ENCODE data around the gene GSTT2B.
"Not testable (repeated sequence)": the region's sequence is repeated elsewhere in the genome, so short reads cannot be mapped to it uniquely, and the experiment has no call there.

The GSTT2B gene, protein sequence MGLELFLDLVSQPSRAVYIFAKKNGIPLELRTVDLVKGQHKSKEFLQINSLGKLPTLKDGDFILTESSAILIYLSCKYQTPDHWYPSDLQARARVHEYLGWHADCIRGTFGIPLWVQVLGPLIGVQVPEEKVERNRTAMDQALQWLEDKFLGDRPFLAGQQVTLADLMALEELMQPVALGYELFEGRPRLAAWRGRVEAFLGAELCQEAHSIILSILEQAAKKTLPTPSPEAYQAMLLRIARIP

DNA sequence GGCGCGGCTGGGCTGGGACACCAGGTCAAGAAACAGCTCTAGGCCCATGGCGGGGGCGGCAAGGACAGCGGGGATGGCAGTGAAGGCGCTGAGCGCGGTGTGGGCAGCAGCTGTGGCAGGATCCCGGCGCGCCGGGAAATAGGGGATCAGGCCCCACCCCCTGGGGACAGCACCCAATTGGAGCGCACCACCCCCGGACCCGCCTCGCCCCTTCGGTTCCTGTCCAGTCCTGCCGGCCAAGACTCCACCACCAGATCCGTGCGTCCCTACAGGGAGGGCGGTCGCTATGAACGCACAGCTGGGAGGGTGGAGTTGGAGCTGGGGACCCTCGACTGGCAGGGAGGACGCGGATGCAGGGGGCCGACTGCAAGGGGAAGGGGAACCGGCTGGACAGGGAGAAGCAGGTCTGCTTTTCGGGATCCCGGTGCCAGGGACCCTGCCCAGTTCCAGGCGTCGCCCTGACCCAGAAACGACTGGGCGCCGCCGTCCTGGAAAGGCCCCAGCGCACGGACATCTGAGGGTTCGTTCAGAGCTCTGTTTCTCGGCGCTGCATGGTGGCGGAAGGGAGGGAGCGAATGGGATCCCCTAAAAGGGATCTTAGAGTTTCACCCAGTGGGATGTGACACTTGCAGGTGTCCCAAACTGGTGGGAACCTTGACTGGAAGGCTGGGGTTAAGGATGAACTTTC, at the start of gene GSTT2B:
Gene GSTT2B (minus strand): TSS at position 112 of the 688 bp plus-strand sequence. CDS start 64 bp downstream, at position 48.
- not testable (repeated sequence) for DNase-seq

DNA sequence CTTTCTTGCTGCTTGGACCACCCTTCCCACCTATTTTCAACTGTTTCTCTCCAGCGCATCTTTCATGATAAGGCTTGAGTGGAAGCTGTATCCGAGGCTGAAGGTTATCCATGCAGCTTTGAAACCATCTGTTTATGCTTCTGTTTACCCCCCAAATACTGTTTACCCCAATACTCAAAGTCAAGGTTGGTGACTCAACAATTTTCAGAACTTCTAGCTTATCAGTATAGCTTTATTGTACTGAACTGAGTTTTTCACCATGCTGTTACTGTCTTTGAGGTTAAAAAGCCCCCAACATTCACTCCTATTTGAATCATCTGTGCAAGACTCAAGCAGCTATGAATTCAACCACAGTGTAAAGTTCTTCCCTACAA, 49.0 kb upstream of the GSTT2B start:
- no peak for DNase-seq

DNA sequence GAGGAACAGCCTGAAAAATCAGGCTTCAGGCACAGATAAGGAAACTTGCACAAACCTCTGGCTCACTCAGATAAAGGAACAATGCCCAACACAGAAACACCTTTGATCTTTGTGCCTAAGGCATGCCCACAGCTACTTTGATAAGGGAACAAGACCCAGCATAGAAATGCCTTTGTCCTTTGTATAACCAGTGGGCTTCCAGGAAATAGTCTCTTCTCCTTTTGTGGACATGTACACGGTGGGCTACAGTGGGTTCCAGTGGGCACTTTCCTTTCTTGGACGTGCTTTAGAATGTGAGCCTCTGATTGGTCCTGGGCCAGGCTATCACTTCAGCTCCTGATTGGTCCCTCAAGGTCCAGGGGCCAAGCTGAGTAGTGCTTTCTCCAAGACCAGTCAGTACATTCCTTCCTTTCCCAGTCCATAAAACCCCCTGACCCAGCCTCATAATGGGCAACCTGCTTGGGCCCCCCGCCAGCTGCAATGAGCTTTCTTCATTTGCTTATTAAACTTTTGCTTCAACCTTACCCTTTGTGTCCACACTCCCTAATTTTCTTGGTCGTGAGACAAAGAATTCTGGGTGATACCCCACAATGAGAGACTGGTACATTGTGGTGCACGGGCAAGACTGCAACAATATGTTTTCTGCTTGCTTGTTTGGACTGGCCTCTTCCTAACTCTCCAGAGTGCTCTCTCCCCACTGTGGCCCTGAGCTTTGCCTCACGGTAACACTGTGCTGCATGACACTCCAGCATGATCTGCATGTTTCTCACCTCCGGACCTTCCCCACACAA, 48.4 kb upstream of the GSTT2B start:
- no peak for DNase-seq

DNA sequence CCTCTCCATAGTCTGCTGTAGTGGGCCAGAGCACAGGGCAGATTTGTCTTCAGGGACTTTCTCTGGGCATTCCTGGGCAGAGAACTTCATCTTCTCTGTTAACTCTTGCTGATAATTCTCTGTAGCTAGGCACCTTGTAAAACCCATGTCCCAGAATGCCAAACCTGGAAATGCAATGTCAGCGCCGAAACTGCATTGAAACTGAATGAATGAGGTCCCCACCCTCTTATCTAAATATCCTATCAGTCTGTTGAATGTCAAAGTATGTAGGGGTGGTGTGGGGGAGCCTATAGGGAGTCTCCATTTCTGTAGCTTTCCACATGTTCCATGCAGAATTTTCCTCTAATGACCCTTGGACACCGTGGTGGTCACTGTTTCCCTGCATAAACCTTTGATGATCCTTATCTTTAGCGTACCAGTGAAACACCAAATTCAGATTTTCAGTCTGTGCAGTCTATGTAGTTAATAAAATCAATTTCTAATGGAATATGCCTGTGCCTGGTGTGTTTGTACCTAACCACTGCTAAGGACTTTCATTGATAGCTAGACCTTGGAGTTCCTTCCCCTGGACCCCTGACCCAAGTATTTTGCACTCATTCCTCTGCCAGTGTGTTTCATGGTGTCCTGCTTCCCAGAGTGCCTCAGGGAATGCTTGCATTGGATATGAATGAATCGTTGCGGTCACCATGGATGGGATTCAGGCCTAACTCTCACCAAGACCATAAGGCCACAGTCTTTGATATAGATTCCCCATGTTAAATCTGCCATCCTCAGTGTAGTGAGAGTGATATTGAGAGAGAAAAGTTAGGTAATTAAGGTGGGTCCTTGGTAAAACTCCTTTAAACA, 47.6 kb upstream of the GSTT2B start:
- DNase-seq = no peak

DNA sequence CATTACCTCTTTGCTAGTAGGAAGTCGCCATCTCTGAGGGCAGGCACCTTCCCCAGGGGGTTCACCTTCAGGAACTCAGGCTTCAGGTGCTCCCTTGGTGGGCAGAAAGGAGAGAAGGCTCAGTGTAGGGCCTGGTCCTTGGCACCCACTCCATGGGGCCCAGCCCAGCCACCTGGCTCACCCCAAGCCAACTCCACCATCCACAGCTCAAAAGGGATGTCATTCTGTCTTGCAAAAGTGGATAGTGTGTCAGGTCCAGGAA, 47.0 kb upstream of the GSTT2B start:
- no peak for DNase-seq

DNA sequence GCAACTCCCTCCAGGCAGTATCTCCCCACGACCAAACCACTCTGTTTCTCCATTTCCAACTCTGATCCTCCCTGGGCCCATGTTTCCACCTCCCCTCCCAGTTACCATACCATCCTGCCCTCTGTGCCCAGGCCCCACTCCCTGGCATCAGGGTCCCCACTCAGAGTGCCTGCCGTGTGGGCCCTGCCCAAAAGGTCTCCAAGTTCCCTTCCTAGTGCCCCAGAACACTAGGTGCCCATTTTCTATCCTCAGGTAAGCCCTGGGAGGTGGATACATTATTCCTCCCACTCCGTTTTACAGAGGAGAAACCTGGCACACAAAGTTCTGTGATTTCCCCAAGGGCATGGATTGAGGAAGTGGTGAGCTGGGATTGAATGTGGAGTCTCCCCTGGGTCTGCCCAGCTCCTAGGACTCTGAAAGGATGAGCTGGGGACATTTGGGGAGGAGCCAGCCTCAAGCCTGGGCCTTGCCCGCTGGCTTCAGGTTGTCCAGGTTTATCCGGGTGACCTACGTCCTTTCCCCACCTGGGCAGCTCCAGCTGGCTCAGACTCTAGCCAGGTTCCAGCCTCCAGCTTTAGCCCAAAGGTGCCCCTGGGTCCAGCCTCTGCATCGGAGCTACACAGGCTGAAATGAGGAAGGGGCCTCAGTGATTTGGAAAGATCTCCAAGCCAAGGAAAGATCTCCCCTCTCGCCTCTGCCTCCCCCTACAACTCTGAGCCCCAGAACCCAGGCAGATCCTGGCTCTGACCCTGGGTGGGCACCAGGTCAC, 46.4 kb upstream of the GSTT2B start:
- no peak for DNase-seq

DNA sequence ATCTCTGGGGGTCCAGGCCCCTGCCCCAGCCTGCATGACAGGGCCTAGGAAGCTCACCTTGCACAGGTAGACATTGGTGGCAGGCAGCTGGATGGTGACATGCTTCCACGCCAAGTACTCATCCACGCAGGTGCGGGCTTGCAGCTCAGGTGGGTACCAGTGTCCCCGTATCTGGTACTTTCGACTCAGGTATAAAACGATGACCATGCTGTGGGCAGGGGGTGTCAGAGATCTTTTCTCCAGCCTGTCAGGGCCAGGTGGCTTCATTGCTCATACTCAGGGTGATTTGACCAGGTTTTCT, 45.9 kb upstream of the GSTT2B start:
- DNase-seq = no peak

DNA sequence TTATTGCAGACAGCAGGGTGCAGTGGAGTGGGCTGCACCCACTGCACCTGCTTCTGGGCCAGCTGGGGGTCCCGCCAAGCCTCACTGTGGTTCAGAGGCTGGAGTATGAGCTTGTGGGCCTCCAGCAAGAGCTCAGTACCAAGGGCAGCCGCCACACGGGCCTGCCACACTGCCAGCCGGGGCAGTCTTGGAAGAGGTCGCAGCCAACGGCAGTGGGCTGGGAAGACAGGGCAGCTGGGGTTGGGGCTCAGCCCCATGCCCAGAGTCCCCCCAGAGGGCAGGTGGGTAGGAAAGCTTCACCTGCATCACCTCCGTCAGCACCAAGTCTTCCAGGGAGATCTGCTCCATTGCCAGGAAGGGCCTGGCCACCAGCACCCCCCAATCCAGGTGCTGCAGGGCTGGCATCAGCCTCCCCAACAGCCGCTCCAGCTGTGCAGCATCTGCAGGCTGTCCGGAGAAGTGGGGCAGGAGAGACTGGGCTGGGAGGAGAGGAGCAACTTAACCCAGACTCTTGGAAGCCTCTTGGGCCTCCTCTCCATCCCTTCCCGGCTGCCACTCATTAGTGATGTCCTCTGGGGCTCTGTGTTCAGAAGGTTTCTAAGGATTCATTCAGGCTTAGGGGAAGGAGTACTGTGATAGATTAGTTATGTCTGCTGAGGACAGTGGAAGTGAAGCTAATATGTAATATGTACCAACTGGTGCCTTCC, 45.4 kb upstream of the GSTT2B start:
- no peak for DNase-seq

DNA sequence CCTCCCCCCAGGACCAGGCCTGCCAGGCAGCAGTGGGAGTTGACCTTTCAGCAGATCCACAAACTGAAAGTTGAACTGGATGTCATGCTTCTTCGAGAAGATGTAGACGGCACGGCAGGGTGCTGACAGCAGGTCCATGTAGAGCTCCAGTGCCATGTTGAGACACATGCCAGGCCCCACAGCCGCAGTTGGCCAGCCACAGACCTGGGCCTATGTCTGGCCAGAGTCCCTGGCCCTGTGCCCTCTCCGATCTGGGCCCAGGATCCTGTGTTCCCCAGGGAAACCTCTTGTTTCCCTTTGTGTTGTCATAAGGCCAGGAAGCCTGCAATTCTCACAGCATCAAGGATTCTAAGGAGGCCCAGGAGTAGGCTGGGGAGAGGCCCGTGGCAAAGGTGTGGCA, 44.2 kb upstream of the GSTT2B start, which contains the start of gene GSTT4:
Gene GSTT4 (minus strand): TSS at position 253 of the 400 bp plus-strand sequence. CDS start 97 bp downstream, at position 156.
- no peak for DNase-seq

DNA sequence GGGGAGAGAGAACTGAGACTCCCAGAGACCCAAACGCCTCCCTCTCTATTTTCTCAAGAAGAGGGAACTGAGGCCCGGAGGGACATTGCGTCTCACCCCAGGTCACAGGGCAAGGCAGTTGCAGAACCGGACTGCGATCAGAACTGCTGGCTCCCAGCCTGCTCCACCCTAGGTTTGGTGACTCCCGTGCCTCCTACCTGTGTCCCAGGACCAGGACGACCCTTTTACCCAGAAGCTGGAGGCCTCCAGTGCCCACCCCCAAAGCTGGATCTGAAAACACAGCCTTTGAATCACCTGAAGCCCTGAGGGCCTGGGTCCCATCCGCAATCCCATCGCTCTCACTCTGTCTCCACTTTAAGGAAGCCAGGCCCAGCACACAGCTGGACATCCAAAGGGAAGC, 42.9 kb upstream of the GSTT2B start:
- DNase-seq = no peak

DNA sequence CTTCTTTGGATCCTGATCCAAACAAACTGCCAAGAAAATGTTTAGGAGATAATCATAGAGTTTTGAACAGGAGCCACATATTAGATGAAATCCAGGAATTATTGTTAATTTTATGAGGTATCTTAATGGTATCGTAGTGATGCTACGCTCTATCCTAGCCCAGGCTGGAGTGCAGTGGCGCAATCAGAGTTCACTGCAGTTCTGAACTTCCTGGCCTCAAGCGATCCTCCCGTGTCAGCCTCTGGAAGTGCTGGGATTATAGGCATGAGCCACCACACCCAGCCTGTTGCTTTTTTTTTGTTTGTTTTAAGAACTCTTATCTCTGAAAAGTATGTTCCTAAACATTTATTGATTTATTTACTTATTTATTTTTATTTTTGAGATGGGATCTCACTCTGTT, 41.9 kb upstream of the GSTT2B start:
- no peak for DNase-seq

DNA sequence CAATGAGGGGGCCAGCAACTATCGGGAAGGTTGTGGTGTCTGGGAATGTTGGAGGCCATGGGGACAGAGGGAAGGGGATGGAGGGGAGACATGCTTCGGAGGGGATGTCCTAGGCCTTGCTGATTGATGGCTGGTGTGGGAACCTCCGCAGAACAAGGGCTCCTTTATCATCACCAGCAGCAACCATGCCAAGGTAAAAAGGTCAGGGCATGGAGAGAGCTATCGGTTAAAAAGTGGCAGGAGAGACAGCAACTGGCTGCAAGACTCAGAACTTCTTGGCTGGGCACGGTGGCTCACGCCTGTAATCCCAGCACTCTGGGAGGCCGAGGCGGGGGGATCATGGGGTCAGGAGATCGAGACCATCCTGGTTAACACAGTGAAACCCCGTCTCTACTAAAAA, 41.3 kb upstream of the GSTT2B start:
- DNase-seq = no peak

DNA sequence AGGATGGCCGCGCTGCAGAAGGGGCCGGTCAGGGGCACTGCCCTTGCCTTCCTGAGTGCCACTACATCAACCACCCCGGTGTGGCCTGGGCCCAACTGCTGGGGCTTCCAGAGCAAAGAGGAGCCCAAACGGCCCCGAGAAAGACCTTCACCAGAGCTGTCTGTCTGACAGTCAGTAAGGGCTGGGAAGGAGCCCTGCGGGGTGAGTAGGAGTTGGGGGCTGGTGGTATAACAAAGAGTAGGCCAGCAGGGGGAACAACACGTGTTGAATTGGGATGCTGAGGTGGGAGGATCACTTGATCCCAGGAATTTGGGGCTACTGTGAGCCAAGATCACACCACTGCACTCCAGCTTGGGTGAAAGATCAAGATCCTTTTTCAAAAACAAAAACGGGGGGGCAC, 40.3 kb upstream of the GSTT2B start:
- DNase-seq = no peak

DNA sequence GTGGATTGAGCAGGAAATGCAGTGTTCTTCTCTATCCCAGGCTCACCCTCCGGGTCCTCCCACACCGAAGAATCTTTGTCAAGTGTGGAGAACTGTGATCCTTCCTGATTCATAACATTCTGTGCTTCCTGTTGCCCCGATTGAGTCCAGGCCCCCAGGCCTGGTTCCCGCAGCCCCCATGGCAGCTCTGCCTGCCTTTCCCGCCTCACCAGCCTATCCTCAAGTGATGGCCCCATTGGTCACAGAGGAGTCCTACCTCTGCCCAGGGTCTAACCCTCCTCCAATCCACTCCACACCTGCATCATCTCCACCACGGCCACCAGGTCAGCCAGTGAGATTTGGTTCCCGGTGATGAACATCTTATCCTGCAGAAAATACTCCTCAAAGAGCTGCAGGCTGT, 38.8 kb upstream of the GSTT2B start:
- DNase-seq = not testable (repeated sequence)

DNA sequence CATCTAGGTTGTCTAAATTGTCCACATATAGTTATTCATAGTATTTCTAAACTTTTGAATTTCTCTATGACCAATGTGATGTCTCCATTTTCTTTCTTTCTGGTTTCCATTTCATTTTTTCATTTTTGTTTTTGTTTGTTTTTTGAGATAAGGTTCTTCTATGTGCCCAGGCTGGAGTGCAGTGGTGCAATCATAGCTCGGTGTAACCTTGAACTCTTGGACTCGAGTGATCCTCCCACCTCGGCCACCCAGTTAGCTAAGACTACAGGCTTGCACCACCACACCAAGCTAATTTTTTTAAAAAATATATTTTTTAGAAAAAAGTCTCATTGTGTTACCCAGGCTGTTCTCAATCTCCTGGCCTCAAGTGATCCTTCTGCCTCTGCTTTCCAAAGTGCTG, 36.1 kb upstream of the GSTT2B start:
- no peak for DNase-seq

DNA sequence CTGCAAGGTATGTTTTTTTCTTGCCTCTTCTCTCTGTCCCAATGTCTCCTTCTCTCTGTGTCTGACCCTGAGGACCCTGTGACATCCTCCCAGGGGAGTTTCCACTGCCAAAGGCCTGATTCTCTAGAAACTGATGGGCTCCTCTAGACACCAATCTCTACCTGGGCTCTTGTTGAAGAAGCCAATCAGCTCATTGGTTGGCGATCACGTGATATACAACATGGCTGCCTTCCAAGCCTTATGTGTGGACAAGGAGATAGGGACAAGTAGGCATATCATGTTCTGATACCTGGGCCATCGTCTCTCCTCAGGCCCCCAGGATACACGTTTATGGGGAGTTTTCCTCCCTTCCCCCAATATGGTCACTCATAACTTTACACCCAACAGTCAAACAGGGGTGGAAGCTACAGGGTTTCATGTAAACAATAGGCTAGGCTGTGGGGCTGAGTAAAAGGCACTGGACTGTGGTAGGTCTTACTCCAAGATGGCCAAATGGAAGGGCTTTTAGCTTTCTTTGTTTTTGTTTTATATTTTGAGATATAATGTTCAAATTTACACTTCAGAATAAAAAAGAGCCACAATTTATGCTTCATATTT, 32.7 kb upstream of the GSTT2B start:
- DNase-seq = not testable (repeated sequence)

DNA sequence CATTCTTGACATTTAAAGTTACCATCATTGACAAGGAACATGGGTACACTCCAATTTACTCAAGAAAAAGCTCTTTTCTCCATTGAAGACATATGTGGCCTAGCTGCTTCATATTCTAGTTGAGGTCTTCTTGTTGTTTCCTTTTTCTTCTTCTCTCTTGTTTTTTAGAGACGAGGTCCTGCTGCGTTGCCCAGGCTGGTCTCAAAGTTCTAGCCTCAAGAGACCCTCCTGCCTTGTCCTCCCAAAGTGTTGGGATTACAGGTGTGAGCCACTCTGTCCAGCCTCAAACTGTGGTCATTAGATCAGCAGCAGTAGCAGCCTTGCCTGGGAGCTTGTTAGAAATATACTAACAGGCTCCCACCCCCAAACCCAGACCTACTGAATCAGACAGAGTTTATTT, 32.1 kb upstream of the GSTT2B start:
- not testable (repeated sequence) for DNase-seq

DNA sequence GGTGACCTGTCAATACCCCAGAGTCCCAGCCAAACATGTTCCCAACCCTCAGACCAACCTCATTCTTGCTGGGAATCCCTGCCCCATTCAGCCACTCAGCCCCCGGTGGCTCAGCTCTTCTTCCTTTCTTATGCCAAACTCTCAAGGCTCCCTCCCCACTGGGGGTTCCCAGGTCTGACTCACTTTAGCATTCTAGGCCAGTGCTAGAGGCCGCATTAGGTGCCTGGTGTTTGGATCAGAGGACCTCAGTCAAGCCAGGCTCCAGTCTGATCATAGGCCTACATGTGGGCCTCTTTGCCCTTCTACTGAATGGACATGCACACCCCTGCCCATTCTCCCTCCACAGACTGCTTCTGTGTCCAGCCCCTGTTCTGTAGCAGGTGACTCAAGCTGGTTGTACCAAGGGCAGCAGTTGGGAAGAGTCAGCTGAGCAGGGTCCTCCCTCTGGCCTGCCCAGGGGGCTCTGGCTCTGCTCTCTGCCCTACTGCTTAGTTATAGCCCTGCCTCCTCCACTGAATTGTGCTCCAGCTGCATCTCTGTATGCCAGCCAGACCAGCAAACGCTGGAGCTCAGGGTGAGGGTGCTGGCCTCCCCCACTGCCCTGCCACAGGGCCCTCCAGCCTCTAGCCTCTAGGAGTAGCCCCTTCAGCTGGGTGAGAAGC, 28.7 kb upstream of the GSTT2B start:
- DNase-seq = not testable (repeated sequence)

DNA sequence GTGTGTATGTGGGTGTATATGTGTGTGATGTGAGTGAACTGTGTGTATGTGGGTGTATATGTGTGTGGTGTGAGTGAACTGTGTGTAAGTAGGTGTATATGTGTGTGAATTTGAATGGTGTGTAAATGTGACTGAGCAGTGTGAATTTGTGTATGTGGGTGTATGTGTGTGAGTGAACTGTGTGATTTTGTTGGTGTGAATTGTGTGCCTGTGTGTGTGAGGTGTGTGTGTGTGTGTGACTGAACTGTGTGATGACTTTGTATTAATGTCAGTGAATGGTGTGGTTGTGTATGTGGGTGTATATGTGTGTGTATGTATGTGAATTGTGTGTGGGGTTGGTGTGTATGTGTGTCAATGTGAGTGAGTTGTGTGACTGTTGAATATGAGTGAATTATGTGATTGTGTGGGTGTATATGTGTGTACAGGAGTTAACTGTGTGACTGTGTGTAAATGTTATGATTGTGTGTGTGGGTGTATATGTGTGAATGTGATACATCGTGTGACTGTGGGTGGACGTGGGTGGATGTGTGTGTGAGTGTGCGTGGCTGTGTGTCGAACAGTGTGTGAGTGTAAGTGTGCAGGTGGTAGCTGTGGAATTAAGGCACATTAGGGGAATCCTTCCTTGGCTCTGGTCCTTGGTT, 25.7 kb upstream of the GSTT2B start:
- not testable (repeated sequence) for DNase-seq

DNA sequence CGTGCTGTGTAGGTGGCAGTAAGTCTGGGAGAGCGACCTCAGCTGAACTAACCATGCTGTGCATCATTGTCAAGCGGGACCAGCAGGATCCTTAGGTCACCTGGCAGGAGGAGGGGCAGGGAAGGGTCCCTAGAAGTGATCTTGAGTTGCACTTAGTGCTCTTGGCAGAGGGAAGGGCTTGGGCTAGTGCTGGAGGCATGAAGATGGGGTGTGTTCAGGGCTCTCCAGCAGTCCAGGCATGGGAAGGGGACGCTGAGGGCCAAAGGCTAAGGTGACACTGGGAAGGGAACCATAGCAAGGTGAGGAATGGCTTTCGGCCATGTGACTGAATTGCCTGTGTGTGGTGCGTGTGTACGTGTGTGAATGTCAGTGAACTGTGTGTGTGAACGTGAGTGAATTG, 25.1 kb upstream of the GSTT2B start:
- not testable (repeated sequence) for DNase-seq

Data from HCEC 1CT (cell line).